Ascending aorta (tissue), 2 donors: ENCODE results near the gene MRPS26. TPM values are rescaled to one million over a fixed set of nuclear protein-coding genes. Genes with fewer than 3 reads are reported as not detected.

ENCODE experiments used
- DNase-seq, 2 donors: peaks; one replicate each; pipeline ENCODE4 v3.0.0-alpha.2; 2019; ENCODE audit warnings: low spot score in 2 of 2
- H3K27ac ChIP-seq, 2 donors: fragments of 200-600 bp; sonication (generic); one replicate each; pipeline ENCODE4 v1.5.1; 2016 to 2017; ENCODE audit warnings: mild to moderate bottlenecking in 1 of 2
- H3K27me3 ChIP-seq: fragments of 200-600 bp; sonication (generic); one replicate; pipeline ENCODE4 v1.5.1; 2017
- H3K36me3 ChIP-seq, 2 donors: fragments of 200-600 bp; sonication (generic); one replicate each; pipeline ENCODE4 v1.5.1; 2016
- H3K4me1 ChIP-seq, 2 donors: fragments of 200-600 bp; sonication (generic); one replicate each; pipeline ENCODE4 v1.5.1; 2016 to 2017; ENCODE audit warnings: mild to moderate bottlenecking in 1 of 2
- H3K4me3 ChIP-seq, 2 donors: fragments of 200-600 bp; sonication (generic); one replicate each; pipeline ENCODE4 v1.5.1; 2016 to 2017; ENCODE audit warnings: mild to moderate bottlenecking in 1 of 2
- H3K9me3 ChIP-seq, 2 donors: fragments of 200-600 bp; sonication (generic); one replicate each; pipeline ENCODE4 v1.5.1; 2016
- CTCF ChIP-seq, 3 experiments: fragments of 200-600 bp in 2 of 3; fragments of 450-650 bp in 1 of 3; sonication (generic) in 2 of 3; IDR thresholded peaks; one replicate each; pipeline ENCODE4 v1.5.1; 2016 to 2019; ENCODE audit warnings: antibody characterized with exemption in 3 of 3, mild to moderate bottlenecking in 1 of 3, moderate library complexity in 1 of 3
- intact Hi-C: fragments of 100-400 bp; cut with DNase I; formaldehyde crosslinking; loops from one replicate; pipeline ENCODE4 v1.15.1; 2023
- total RNA-seq: library from RNA; depleted of rRNA; stranded (reverse); fragments of >200 nt; gene quantifications from one replicate; pipeline ENCODE4 v1.1.0, GENCODE V29; 2016

Gene MRPS26
- total RNA-seq, 1 donor from 2014 or later, result 56.4 TPM

- Histone ChIP-seq H3K4me1 (no peaks in the 10 kb centered on the region), H3K27me3 (peaks cover 7% of the 10 kb centered on the region), H3K27ac (no peak overlapping the region), H3K9me3 (no peaks in the 10 kb centered on the region), H3K4me3 (no peak overlapping the region), H3K36me3 (no peaks in the 10 kb centered on the region)
- intact Hi-C loops, result no loop called here
- DNase-seq, result no peak
- TF ChIP-seq CTCF (IDR thresholded peaks at IDR 0.05), result no peak
These were observed 49.2 kb downstream of the MRPS26 start for GRCh38 chr20:3094848-3095629.

Other genes with a start within 250 kb of the MRPS26 start
- gene CPXM1, start 245.4 kb upstream of the MRPS26 start, total RNA-seq, result not detected
- gene C20orf141, start 231.1 kb upstream of the MRPS26 start, total RNA-seq, result not detected
- gene TMEM239, start 229.7 kb upstream of the MRPS26 start, total RNA-seq, result not detected
- gene PCED1A, start 205.4 kb upstream of the MRPS26 start, total RNA-seq, result 49.7 TPM
- gene VPS16, start 205.3 kb upstream of the MRPS26 start, total RNA-seq, result 61.1 TPM
- gene PTPRA, start 172.6 kb upstream of the MRPS26 start, total RNA-seq, result 24.2 TPM
- gene GNRH2, start 2.4 kb upstream of the MRPS26 start, total RNA-seq, result not detected
- not detected for gene OXT, start 25.6 kb downstream of the MRPS26 start, total RNA-seq
- gene AVP, start 38.7 kb downstream of the MRPS26 start, total RNA-seq, result not detected
- 6.1 TPM for gene FASTKD5, start 113.8 kb downstream of the MRPS26 start, total RNA-seq
- gene UBOX5, start 113.8 kb downstream of the MRPS26 start, total RNA-seq, result 6.8 TPM
- 14.9 TPM for gene LZTS3, start 127.5 kb downstream of the MRPS26 start, total RNA-seq
- 18.0 TPM for gene DDRGK1, start 158.6 kb downstream of the MRPS26 start, total RNA-seq
- gene ITPA, start 163.4 kb downstream of the MRPS26 start, total RNA-seq, result 111 TPM
- gene SLC4A11, start 193.1 kb downstream of the MRPS26 start, total RNA-seq, result 1.6 TPM